ENCODE data around the gene PPP2R5C.

PPP2R5C gene

DNA sequence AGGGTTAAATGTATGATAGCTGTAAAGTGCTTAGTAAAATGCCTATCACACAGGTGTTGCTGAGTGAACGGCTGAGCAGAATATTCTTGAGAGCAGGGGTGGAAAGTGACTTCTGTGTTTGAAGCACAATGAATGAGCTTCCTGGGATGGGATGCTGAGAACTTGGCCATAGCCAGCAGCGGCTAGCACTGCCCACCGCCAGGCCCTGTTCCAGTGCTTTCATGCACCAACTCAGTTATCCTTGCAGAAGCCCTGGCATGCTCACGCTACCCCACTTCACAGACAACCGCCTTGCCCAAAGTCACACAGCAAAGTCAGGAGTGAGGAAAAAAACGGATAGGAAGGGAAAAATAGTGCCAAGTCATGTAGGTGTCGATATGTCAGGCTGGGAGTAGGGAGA is 213.7 kb downstream of the PPP2R5C start:
- DNase-seq = no peak
